GM19035 (cell line): ENCODE data around the gene DENND11.

ENCODE experiments used
- ATAC-seq: cut with Tn5 transposase; IDR thresholded peaks from one replicate; pipeline ENCODE4 v1.9.1; 2021; ENCODE audit not compliant: unreplicated experiment

The DENND11 gene

DNA sequence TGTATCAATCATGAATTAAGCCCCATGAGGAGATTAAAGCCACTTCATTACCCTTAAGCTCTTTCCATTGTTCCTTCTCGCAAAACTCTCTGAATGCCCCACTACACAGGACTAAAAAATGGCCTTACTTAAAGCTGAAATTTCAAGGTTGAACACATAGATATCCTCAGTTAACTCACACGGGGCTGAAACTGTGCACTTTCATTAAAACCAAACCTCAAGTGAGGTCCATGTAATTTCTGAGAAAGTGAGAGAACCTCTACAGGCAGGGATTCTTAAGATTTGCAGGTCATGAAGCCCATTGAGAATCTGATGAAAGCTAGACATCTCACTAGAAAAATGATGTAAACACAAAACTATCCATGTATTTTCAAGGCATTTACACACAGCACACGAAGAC lies 15.9 kb downstream of the DENND11 start:
- no peak for ATAC-seq

DNA sequence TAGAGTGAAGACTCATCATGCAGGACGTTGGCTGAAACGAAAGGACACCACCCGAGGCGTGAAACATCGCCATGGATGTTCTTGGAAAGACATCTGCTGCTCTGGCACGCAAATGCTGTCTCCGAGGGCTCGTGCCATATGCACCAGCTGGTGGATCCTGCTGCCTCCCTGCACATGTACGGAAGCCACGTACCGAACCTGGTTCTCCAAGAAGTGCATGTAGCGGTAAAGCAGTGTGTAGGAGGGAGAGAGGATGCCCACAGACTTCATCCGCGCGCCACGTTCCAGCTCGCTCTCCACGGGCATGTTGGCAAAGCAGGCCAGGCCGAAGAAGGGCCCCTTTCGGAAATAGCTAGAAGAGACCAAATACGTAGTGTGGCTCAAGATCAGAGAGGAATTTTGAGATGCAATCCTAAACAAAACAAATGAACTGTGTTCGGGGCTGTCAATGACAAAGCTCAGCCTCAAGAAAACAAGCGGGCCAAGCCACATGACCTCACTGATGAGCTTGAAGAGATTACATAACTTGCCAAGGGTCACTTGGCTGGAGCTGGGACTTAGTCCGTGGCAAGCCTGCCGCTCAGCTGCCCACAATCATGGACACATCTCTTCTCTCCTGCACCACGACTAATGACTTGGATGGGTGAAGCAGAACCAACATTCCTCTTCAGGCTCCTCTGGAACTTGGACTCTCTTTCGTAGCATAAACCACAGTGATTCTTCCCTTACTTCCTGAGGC lies 16.5 kb downstream of the DENND11 start:
- no peak for ATAC-seq

DNA sequence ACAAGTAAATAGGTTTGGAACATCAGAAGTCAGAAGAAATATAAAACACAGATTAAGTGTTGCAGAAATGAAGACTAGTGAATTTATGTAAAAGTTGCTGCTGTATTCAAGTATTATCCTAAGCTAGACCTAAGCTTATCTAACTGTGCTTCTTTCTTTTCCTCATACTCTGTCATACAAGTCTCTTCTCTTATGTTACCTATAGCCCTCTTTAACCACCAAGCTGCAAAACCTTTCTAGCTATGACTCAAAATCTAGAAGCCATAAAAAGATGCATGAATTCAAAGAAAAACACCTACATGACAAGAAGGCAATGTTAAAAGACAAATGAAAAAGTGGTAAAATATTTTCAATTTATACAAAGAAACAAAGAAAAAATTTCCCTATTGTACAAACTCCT lies 23.0 kb downstream of the DENND11 start:
- ATAC-seq = no peak

DNA sequence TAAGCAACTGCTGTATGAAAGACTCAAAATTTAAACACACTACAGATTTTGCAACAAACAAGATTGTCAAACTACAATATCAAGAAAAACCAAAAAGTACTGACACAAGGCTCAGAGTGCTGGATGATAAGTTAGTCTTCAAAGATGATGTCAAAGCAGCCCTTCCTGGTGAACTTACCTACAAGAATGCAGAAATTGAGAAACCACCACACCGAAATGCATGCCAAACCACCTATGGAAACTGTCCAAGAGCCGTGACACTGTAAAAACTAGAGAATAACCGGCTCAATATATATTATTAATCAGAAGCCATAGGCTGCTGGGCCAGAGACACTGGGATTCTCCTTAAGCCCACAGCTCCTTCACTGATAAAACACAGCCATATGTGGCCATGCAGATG lies 25.3 kb downstream of the DENND11 start:
- ATAC-seq = no peak

DNA sequence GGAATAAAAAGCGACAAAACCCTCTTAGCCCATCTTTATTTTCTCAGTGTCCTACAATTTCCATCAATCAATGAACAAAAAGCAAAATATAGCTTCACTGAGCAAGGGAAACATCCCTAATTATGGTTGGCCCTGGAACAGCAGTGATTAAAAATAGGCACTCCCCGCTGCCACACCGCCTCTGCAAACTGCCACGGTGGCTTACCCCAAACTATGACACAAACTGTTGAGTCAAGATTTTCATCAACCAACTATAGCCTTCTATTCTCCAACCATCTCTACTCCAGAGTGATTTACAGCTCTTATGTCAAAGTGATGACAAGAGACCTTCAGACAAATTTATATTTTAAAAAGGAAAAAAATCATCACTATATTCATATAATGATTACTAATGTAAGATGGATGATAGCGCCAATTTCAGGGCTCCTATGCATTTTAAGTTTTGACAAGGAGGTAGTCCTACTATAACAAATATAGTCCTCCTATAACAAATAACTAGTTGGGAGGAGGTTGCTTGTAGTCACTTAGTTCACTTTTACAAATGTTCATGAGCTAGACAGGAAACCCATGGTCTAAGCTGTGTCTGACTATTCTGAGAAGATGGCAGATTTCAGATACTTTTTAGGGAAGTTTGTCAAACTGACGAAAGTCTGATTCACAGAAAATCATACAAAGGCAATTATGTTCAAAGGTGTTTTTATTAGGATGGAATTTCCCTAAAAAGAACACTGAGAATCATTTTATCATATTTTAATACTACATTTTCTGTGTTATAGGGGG lies 26.3 kb downstream of the DENND11 start:
- ATAC-seq = no peak

DNA sequence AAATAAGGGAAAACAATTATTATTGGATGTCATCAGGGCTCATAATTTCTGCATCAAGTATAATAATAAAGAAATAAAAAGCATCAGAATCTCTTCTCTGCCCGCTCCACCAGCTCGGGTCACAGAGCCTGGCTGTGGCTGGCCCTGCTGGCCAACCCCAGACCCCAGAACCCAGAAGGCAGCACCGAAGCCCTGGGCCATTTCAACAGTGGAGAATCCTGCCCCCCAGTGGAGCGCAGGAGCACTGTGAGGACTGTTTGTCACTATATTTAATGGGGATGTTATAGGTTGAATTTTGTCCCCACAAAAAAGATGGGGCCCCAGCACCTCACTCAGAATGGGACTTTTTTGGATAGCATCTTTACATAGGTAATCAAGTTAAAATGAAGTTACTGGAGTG lies 27.3 kb downstream of the DENND11 start:
- no peak for ATAC-seq

DNA sequence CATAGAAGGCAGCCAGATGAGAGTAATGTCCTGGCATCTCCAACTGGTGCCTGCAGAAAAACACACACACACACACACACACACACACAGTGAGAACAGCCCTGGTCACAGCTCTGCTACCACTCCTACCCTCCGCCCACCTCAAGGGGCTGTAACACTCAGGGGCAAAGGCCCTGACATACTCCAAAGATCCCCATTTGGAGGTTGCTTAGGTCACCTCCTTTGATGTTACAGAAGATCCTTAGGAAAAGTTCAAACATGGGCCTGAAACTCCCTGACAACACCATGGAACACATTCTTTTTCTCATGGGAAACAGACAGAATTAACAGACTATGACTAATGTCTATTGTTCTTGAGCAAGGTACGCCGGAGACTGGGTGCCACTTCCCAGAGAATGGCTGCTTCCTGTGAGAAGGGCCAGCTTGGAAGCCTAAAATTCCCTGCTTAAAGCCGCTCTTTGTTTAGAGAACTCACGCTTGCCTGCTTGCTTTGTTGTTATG lies 27.7 kb downstream of the DENND11 start:
- no peak for ATAC-seq

DNA sequence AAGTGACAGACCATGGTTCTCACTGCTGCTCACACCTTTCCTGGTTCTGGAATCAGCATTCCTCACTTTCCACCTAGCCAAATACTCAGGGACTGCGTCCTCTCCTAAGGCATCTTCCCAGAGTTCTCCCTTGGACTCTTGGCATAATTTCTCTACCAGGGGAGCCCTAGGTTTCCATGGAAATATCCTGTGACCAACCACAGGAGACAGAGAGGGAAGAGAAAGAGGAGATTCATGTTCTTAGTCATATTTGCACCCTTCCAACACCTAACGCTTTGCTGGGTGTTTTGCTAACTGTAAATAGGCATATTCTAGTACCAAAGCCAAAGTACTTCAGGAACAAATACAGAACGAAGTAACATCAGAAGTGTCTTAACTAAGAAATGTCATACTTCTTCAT lies 28.6 kb downstream of the DENND11 start:
- no peak for ATAC-seq

DNA sequence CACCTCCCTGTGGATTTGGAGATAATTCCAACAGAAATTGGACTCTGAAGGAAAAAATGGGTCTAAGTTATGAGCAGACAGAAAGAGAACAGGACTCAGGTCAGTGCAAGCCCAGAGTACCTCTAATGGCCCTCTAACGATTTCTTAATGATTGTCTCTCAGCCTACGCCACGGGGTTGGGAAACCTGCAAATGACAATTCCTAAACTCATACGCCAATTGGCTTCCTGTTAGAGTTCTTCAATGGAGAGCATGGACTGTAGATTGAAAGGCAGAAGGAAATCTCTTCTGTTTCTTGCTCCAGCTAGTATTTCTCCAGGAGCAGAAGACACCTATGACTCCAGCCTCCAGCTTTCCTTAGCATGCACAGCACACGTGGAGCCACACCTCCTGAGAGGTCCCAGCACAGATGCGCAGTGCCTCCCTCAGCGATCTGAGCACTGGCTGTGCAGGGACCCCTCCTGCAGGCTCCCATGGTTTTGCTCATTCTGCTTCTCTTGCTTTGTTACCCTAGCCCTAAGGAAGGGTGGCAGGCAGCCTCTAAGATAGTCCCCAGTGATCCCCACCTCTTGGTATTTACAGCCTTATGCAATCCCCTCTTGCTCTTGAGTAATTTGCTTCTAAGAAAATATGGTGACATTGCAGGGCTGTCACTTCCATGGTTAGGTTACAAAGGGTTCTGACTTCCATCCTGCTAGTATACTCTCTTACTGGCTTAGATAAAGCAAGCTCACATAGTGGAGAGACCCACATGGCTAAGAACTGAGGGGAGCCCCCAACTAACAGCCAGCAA lies 30.1 kb downstream of the DENND11 start:
- ATAC-seq = no peak

DNA sequence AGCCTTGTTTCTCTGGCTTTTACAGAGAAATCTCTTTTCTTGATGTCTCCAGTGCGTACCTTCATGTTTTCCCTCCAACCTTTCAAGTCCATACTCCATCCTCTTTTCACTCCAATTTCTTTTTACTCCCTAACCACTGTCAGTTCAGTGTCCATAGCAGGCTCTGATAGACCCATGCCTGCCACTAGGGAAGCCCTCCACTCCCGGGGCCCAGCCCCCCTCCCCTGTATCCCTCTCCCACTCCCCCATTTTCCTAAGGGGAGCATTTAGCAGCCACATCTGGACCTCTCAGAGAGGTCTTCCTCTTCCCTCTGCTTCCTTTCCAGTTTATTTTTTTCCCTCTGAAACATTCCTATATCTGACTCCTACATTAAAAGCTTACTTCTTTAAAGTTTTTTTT lies 33.1 kb downstream of the DENND11 start:
- no peak for ATAC-seq

DNA sequence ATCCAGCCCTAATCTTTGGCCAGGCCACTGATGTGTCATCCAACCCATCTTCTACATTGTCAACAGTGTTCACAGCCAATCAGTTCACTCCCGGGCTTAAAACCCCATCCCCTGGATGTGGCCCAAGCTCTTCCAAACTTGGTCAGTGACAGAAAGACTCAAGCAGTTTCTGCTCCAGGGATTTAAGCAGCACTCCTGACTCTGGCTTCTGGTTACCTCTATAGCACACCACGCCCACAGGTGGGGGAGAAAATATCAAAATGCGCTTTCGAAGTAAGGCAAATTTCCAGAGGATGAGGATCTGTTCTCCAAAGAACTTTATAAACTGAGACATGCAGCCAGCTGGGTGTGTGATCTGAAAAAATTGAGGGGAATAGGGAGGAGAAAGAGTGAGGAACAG lies 35.9 kb downstream of the DENND11 start:
- ATAC-seq = no peak

DNA sequence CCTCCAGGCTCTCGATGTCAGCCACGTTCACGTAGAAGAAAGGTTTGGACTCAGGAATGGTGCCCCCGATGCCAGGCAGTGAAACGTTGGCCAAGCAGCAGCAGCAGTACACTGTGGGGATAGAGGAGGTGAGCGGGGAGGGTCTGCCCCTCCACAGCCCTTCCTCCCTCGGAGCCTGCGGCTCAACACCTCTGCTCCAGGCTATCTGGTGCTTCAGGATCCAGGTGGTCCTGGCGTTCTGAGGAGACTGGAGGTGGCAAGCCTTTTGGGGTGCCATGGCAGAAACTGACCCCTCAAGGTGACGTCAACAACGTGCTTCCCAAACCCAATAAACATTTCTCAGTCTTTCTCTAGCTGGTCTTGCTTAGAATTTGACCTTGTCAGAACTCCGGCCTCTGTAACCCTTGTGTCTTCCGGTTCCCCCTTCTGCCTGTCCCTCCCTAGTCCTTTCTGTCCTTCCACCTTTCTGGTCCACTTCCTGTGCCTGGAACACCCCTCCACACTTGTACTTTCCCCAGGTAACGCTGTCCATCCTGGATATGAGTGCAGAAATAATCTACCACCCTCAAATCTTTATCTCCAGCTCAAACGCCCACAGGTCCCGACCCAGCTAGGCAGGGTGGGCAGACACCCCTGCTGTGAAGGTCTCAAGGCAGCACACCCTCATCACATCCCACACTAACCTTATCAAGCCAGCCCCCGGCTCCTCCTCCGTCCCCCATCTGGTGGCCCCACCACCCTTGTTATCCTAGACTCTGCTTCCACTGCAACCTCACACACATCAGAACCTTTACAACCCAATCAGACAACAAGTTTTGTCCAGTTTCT lies 36.5 kb downstream of the DENND11 start:
- ATAC-seq = no peak

DNA sequence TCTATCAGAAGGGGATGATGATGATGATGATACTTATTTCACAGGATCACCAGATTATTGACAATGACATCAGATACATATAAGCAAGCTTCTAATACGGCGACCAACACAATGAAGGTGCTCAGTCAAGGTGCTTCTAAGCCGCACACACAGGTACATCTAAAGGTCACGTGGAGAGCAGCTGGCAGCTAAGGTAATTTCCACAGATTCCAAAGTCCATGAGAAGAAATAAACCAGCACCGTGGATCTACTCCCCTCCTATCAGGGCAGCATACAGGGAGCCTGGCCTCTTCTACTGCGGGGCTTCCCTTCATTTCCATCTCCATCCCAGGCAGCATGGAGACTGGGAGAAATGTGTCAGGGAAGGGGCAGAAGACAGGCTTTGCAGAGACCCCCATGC lies 37.5 kb downstream of the DENND11 start:
- ATAC-seq = no peak

DNA sequence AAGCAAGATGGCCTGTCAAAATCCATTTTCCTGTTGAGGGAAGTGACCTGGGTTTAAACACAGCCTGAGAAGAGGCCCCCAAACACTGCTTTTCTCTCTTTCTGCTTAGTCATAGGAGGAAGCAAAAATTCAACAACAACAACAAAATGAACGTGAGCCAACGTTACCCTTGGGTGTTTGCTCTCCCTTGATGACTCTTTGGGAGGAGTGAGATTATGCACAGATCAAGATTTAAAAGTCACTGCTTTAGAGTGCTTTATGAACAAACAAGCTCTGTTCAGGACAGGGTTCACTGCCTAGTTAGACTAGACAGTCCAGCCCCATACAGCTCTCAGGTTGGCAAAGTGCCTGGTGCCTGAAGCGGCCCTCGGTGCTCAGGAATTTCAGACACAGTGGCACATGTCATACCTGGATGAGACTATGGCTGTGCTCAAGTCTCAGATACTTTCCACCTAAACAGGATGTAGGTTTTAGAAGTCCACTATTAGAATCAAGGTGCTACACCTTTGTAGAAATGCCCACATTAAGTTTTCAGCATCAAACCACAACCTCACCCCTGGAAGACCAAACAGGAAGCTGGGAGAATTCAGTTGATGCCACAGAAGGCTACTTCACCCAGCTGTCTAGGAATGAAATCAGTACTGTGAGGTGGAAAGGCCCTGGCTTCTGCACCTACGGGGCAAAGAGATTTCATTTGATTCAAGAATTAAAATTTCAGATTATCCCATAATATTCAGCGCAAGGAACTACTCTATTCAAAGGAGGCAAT lies 38.7 kb downstream of the DENND11 start:
- ATAC-seq = no peak

DNA sequence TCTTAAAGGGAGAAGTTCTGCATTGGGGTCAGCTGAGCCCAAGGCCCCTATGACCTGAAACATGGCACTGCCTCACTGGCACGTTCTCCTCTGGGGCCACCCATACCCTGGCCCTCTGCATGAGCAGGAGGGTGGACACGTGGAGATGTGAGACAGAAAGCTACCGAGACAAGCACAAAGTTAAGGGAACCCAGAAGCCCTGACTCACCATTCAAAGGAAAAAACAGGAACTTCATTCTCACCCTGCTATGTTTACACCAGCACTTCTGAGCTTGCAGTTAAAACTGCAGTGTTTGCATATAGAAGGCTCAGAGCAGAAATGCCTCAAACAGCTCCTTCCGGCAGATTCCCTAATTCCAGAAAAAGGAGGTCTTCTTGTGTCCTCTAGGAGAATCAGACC lies 41.7 kb downstream of the DENND11 start:
- ATAC-seq = no peak

DNA sequence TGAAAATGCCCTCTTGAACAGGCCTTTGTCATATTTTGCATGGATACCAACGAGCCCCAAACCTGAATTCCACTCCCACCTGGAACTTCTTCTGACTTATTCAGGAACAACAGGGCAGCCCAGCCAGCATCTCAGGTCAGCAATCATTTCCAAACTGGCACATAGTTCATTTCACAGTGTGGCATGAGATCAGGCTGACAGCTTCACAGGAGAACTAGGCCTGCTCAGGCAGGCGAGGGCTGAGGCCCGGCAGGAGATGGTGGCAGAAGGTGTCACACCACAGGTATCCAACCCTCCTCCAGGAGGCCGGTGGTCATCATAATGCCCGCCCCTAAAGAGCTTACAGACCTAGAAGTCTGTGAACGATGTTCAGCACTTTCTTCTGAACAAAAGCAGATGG lies 42.5 kb downstream of the DENND11 start:
- no peak for ATAC-seq

DNA sequence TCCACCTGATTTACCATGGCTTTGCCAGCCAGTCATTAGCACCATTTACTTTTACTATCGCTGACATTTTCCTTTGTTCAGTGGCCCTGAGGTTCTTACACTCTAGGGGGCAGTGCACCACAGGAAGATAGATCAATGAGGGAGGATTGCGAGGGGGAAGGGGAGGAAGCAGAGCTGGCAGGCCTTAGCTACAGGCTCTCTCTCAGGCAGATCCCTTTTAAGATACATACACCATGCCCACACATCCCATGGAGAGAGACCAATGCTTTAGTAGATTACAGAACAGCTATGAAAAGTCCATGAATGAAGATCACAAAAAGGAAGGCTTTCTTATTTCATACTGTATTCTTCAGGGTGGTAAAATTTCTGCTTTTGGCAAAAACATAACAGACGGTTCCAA lies 47.4 kb downstream of the DENND11 start:
- ATAC-seq = peak; percentile 57

DNA sequence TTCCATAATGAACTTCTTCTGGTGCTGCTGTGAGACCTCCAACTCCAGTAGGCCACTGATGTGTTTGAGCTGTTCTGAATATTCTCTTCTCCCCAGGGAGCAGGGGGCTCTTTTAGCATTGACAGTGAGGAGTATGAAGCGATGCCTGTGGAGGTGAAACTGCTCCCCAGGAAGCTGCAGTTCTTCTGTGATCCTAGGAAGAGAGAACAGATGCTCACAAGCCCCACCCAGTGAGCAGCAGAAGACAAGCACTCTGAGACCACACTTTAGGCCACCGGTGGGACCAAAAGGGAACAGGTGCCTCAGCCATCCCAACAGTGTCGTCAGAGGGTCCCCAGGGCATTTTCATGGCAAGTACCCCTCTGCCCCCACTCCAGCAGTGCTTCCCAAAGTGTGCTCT lies 49.3 kb downstream of the DENND11 start:
- ATAC-seq = no peak
